ENCODE results near the gene TTYH2.

The TTYH2 gene

GRCh38 chr17:74216505-74216904 is 3.1 kb downstream of the TTYH2 start:
- no peak for DNase-seq

- no peak for DNase-seq
These were observed 3.8 kb downstream of the TTYH2 start for GRCh38 chr17:74217037-74217730.

- no peak for DNase-seq
These were observed 4.5 kb downstream of the TTYH2 start for GRCh38 chr17:74217888-74218287.

GRCh38 chr17:74218436-74218835 is 5.1 kb downstream of the TTYH2 start:
- DNase-seq, result no peak

- DNase-seq, result no peak
These were observed 6.3 kb downstream of the TTYH2 start for GRCh38 chr17:74219576-74220133.

GRCh38 chr17:74220219-74220618 is 6.8 kb downstream of the TTYH2 start:
- no peak for DNase-seq

GRCh38 chr17:74220946-74221818 is 7.8 kb downstream of the TTYH2 start:
- DNase-seq, result no peak

GRCh38 chr17:74222399-74222798 is 9.0 kb downstream of the TTYH2 start:
- no peak for DNase-seq

GRCh38 chr17:74223901-74224300 is 10.5 kb downstream of the TTYH2 start:
- no peak for DNase-seq

- no peak for DNase-seq
These were observed 11.8 kb downstream of the TTYH2 start for GRCh38 chr17:74224959-74225725.

- no peak for DNase-seq
These were observed 12.9 kb downstream of the TTYH2 start for GRCh38 chr17:74226252-74226651.

- no peak for DNase-seq
These were observed 14.1 kb downstream of the TTYH2 start for GRCh38 chr17:74227271-74228080.

GRCh38 chr17:74228306-74228978 is 15.1 kb downstream of the TTYH2 start:
- no peak for DNase-seq

- no peak for DNase-seq
These were observed 17.5 kb downstream of the TTYH2 start for GRCh38 chr17:74230896-74231295.

- no peak for DNase-seq
These were observed 18.8 kb downstream of the TTYH2 start for GRCh38 chr17:74231928-74232907.

- DNase-seq, result no peak
These were observed 20.6 kb downstream of the TTYH2 start for GRCh38 chr17:74233937-74234336.

GRCh38 chr17:74234486-74234885 is 21.1 kb downstream of the TTYH2 start:
- DNase-seq, result no peak

- DNase-seq, result no peak
These were observed 21.7 kb downstream of the TTYH2 start for GRCh38 chr17:74235040-74235581.

GRCh38 chr17:74235911-74236371 is 22.6 kb downstream of the TTYH2 start:
- no peak for DNase-seq

- DNase-seq, result no peak
These were observed 23.9 kb downstream of the TTYH2 start for GRCh38 chr17:74237321-74237720.
